GM18861 (cell line): ENCODE data around the gene BEGAIN.

Experiments
- ATAC-seq: cut with Tn5 transposase; IDR thresholded peaks from one replicate; pipeline ENCODE4 v1.9.1; 2021; ENCODE audit not compliant: unreplicated experiment

The BEGAIN gene

DNA sequence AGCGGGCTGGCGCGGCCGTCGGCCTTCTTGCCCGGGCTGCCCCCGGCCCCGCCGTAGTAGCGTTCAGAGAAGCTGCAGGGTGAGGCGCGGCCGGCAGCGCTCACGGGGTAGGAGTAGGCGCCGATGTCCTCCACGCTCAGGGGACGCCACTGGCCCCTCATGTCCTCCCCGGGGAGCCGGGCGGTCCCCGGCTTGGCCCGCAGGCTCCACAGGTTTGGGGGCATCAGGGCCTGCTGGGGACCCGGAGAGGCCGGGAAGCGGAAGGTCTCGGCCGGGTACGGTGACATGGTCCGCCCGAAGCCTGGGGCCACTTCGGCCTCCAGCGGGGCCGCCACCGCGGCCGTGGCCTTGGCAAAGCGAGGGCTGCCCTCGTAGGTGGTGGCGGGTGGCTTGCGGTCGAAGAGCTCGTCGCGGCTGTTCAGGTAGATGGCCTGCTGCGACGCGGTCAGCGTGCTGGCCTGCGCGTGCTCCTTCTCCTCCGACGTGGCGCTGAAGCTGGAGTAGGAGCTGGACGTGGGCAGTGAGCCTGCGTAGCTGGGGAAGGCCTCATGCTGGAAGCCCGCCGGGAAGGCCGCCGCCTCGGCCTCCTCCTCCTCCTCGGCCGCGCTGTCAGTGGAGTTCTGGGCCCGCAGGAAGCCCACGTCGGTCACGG, 48.7 kb downstream of the BEGAIN start:
- no peak for ATAC-seq

DNA sequence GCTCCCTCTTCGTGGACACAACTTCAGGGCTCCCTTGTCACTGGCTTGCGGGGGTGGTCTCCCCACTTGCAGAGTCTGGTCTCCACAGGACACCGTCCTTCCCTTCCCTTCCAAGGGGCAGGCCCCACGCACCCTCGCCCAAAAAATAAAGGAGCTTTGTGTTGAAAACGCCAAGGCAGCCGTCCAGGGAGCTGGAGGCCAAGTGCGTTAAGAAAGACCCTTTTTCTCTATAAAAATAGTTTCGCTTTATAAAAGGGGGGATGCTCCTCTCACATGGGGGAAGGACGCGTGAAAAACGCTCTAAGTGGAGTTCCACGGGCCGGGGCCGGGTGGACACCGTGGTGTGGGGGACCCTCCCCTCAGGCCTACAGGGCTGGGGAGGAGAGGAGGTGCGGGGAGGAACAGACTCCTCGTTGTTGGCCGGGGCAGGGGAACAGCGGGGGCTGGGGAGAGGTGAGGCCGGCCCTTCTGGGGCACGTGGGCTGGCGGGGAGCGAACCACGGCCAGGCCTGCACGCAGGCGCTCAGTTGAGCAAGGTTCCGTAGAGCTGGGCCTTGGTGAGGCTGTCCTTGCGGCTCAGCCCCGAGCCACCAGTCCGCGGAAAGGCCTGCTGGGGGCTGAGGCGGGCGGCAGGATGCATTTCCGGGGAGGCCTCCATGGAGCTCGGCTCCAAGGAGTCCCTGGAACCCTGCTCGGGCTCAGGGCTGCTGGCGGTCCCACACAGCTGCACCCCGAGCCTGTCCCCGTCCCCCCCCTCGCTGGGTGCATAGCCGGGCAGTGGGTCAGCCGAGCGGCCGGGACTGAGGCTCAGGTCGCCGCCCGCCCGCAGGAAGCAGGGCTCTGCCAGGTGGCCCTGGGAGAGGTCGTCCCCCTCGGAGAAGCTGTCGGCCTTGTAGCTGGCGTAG, 49.5 kb downstream of the BEGAIN start:
- no peak for ATAC-seq

DNA sequence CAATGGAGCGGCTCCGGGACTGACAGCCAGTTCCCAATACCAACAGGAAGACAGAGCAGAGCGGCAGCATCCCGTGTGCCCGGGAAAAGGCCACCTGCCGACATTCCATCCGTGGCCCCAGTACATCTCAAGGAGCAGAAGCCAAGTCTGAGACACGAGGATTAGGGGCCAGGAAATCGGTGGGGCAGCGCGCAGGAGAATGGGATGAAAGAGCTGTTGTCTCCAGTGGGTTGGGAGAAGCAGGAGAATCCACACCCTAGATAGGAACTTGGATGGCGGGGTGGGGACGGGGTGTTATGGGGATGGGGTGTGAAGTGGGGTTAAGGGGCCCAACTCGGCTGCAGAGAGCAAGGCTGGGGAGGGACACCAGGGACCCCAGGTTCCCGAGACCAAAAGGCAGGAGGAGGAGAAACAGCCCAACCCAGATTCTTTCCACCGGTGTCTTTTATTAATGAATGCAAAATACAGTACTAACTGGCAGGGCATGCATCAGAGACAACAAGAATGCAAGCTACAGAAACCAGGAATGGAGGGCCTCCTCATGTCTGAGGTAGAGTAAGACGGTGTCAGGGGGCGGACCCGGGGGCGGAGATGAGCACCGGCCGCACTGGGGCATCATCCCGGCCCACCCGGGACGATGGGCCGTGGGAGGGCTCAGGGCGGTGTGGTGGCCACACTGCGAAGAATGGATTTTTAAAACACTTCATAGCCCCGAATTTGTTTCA, 50.3 kb downstream of the BEGAIN start:
- ATAC-seq, result no peak

DNA sequence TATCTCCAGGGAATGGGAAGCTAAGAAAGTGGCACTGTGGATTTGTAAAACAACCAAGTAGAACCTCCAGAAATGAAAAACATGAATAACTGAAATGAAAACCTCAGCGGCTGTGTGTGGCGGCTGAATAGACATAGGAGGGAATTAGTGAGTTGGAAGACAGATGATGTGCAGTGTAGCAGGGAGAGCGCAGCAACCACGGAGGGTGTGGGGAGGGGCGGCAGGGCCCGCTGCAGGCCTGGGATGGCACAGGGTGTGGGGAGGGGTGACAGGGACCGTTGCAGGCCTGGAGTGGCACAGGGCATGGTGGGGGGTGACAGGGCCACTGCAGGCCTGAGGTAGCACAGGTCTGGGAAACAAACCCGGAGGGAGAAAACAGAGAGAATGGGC, 51.1 kb downstream of the BEGAIN start:
- ATAC-seq, result no peak

DNA sequence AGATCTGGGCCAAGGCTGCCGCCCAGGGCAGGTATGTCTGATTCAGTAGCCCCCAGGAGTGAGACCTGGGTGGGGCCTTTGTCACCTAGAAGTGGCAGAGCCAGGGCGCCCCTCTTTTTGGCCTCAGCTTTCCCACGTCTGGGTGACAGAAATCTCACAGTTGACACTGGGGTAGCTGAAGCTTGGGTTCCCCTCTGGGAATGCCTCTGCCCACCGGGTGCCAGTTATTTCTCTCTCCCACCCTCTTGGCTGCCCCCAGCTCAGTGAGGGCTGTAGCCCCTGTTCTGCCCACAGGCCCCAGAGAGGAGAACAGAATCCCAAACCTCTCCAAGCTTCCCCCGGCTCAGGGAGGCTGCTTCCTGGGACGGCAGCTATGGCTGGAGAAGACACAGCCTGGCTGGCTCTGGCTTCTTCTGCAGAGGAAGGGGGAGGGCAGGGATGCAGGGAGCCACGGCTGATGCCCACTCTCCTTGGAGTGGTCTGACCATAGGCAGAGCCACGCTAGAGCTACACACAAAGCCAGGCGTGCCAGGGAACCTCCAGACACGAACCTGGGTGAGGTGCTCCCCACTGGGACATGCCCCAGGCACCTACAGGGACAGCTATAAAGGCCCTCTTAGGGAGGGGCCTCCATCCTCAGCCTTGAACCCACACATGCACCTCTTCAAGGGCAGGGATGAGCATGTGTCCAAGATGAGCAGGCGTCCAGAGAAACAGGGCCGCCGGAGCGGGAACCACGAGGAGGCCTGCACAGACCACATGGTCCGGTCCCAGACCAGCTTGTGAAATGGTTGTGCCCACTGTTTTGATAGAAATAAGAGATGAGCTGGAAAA, 51.7 kb downstream of the BEGAIN start:
- no peak for ATAC-seq

DNA sequence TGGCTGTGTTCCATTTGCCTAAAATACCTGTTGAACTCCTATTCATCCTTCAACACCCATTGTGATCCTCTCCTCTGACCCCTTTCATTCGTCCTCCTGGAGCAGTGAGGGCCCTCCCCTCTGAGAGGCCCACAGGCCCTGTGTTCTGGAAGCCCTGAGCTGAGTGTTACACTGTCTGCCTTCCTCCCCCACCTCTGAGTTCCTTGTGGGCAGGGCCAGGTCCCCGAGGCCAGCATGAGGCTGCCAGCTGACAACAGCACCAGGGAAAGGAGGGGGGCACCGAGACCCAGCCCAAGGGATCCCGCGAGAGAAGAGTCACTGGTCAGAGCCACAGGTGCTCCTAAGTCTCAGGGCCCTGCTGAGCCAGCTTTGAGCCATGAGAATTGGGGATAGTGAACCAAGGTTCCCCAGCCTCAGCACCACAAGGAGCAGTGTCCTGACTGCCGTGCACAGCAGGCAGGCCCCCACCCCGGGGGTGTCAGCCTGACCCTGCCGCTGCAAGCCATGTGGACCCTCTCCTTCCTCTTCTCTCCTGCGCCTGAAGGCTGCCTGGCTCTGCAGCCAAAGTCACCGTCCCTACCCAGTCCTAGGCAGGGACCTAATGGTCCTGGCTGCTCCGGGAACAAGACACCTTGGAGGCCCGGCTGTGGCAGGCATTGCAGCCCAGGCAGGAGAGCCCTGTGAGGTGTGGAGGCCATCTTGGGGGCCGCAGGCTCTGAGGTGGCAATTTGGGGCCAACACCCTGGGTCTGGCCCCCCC, 52.5 kb downstream of the BEGAIN start:
- no peak for ATAC-seq

DNA sequence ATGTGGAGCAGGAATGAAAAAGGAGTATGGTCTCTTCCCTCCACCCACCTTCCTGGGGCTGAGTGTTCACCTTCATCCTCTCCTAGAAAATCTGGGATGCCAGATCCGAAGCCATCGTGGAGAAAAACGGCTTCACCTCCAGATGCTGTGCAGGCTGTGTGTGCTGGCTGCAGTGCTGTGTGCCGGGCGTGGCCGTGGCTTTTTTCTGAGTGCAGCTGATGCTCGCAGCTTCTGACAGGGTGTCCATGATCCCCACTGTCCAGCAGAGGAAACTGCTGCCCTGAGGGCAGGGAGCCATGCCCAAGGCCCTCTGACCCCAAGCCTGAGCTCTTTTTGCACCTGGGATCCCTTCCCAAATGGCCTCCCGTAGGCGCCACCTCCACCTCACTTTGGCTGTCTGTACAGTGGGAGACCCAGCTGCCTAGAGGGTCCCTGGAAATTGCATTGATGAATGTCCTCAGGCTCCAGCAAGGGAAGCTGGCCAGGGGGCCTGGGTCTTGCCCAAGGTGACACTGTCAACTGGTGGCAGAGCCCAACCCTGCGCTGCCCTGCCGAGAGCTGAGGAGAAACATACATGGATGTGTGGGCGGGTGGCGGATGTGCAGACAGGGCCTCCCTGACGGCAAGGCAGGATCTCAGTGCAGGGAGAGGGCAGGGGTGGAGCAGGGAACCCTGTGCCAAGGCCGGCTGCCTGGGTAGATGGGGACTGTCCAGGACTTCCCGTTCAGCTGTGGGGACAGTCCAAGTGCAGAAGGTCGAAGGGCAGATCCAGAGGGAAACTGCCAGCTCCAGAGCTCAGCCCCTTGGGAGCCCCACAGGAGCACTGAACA, 53.3 kb downstream of the BEGAIN start:
- ATAC-seq, result no peak

DNA sequence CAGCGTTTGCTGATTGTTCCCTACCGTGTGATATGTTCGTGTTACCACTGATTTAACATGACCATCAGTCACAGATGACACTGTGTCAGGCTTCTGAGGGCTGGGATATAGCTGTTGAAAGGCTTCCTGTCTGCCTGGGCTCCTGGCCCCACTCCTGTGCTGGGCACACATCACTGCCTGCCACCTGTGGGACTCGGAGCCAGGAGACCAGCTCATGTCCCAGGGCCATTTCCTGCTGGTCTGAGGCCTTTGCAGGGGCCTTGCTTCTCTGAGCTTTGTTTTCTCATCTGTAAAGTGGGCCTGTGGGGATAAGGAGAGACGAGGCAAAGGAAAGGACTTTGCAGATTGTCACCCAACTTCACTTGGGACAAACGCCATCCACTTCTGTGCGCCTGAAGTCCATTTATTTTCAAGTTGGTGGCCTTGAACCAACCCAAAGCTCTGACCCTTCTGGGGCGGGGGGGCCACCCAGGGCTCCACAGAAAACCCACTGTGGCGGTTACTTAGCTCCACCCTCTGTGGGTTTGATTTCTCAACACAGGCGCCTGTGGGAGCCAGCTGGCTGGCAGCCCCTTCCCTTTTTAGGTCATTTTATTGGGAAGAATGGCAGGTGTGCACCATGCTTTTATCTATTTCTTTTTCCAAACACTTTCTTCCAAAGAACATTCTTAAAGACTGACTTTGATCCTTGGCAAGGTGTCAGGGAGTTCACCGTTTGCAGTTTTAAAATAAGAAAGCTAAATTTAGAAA, 54.1 kb downstream of the BEGAIN start:
- ATAC-seq, result no peak

DNA sequence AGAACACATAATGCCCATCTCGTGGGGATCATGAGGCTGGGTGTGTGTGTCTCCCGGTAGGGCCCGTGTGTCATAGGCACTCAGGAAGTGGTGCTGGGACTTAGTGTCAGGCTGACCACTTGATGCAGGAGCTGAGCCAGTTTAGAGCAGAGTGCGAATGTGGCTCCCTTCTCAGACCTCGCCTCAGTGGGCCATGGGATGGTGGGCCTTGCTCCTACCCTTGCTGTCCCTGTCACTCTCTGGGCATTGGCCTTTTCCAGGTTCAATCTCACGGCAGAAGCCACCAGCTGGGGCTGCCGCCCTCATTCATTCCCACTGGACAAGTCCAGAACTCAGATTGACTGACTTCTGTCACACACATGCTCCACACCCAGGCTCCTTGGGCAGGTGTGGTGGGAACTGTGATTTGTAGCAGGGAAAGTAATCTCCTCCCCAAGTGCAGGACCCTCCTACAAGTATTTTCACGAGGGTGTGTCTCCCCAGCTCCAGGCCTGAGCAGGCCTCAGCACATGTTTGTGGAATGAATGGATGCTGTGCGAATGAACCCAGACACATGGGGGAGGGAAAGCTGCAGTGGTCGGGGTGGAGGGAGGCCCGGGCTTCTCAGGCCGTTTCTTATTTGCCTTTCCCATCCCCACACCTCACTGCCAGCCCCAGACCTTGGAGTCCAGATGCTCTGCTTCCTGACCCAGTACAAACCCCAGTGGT, 54.9 kb downstream of the BEGAIN start:
- no peak for ATAC-seq

DNA sequence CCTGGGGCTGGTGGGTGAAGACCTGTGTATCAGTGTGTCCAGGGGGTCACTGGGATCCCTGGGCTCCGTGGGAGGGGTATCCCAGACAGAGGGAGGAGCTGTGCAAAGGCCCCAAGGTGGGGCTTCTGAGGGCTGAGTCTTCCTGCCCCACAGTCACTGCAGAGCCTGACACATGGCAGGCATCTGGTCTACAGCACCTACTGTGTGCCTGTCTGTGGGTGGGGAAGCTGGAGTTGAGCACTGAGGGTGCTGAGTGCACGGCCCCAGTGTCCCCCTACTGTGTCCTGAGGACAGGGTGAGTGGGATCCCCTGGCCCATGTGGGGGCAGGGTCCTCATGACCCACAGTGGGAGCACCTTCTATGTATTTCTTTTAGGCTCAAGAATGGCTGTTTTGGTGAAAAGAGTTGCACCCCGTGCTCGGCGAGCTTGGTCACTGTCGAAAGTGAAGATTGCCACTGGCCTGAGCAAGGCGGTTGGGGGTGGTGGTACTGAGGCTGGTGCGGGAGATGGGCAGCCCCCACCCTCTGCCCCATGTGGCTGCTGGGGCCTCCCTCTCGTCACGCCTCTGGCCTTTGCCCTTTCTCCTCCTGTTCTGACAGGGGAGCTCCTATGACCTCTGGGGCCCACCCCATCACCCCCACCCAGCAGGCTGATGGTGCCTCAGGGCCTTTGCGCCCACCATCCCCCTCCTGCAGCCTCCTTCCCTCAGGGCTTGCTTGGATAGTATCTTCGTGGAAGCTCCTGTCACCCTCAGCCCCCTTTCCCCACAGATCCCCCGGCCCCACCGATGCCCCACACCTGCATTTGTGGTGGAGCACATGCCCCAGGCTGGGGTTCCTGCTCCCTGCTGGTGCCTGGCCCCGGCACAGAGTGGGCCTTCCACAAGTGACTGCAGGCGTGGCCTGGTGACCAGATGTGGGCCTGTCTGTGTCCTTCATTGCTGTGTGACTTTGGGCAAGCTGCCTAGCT, 55.8 kb downstream of the BEGAIN start:
- ATAC-seq, result no peak

DNA sequence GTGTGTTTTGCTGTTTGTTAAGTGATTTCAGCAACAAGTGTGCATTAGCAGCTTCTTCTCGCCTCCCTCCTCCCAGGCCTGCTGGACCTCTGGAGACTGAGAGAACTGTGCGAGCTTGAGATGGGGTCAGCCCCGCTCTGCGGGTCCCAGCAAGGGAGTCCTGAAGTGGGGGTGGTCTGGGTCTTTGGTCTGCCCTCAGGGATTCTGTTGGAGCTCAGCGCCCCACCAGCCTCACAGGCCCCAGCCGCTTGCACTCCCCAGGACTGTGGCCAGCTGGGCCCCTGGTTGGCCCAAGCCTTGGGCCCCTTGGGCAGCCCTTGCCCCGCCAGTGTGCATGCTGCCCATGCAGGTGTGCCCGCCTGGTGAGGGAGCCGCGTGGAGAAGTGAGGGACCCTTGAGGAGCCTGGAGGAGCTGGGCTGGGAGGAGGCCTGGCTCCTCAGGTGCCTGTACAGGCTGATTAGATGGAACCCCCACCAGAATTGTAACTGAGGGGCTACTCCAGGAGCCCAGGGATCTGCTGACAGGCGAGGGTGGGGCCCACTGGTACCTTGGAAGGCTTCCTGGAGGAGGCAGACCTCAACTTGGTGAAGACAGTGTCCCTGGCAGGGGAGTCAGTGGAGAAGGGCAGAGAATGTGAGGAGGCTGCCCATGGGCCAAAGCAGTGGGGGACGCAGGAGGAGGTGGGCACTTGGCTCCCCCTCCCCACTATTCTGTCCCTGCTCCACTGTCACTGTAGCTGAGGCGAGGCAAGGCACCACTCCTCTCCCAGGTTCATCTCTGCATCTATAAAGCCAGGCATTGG, 56.7 kb downstream of the BEGAIN start:
- ATAC-seq, result no peak

DNA sequence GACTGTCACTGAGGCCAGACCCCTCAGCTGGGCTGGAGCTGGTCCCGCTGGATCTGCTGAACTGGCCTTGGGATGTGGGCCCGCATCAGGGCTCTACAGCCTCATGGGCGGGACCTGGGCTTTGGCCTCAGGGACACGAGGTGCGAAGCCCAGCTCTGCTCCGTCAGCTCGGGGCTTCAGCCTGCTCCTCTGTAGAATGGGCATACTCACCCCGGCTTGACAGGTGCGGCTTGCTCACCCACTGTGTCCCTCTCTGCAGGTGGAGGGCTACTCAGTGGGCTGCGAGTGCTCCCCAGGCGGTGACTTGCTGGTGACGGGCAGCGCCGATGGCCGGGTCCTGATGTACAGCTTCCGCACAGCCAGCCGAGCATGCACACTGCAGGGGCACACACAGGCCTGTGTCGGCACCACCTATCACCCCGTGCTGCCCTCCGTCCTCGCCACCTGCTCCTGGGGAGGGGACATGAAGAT, 57.6 kb downstream of the BEGAIN start:
- no peak for ATAC-seq

DNA sequence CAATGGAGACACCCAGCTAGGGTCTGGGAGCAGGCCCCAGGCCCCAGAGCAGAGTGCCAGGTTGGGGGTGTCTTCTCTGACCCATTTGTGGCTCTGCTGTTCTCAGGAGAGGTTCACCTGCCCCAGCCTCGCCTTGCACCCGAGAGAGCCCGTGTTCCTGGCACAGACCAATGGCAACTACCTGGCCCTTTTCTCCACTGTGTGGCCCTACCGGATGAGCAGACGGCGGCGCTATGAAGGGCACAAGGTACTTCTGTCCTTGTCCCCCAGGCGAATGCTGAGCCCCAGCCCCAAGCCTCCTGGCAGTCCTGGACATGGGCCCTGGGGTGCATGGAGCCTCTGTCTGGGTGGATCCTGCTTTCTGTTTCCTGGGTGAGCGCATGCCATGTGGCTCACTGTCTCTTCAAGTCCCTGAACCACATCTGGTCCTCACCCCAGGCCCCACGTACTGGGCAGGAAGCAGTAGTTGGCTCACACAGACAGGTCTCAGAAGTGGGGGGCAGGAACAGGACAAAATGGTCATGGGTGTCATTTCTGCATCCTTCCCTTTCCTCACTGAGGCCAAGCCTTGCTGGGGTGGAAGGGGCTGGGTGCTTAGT, 58.2 kb downstream of the BEGAIN start:
- no peak for ATAC-seq

DNA sequence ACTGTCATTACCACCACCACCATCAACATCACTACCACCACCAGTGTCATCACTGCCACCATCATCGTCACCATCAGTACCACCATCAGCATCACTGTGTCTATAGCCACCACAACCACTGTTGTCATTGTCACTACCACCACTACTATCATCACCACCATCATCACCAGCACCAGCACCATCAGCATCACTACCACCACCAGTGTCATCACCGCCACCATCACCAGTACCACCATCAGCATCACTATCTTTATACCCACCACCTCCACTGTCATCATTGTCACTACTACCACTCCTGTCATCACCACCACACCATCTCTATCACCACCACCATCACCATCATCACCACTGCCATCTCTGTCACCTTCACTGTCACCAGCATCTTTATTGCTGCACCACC, 60.6 kb downstream of the BEGAIN start:
- ATAC-seq, result no peak

DNA sequence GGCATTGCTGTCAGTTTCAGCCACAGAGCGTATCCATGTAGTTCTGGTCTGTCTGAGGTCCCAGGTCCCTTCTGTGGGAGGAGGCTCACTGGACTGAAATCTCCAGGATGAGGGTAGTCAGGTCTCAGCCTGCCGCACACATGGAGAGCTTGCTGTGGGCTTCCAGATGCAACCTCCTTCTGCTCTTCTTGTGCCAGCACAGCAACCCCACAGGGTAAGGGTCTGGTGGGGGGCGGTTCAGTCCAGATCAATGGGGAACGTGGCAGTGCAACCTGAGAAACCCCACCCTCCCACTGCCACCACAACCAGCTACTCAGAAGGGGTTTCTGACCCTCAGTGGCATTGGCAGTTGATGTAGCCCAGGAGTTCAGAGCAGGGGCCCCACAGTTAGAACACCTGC, 61.2 kb downstream of the BEGAIN start:
- no peak for ATAC-seq

DNA sequence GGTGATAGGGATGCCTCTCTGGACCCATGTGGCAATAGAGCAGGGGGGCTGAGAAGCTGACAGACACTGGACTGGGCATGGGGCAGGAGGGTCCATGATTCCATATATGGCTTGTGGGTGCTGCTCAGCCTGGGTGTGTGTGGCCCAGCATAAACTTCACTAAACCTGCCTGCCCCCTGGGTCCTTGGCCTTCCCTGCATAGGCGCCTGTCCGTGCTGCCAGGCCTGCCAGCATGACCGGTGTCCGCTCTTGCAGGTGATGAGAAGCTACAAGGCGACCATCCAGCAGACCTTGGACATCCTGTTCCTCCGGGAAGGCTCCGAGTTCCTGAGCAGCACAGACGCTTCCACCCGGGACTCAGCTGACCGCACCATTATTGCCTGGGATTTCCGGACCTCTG, 61.6 kb downstream of the BEGAIN start:
- ATAC-seq, result no peak
